AG04449 (cell line): ENCODE data around the gene COL4A1.

Experiments
- CTCF ChIA-PET: fragments of 350-600 bp; formaldehyde crosslinking; extraction: SDS; loops from one replicate; lab custom pipeline; 2021; ENCODE audit warnings: antibody characterized with exemption; lab: Yijun Ruan, JAX
- POLR2A ChIA-PET: fragments of 400-600, 350-600 bp; formaldehyde crosslinking; extraction: SDS; loops from one replicate; lab custom pipeline; 2020; ENCODE audit warnings: antibody characterized with exemption, inconsistent platforms; lab: Yijun Ruan, JAX
- DNase-seq: peaks from one replicate; pipeline ENCODE4 v3.0.0-alpha.2; 2010; ENCODE audit warnings: low read depth, low spot score
- H3K4me3 ChIP-seq: 2 replicates; pipeline ENCODE4 v1.5.1; 2011; ENCODE audit warnings: low read depth, mild to moderate bottlenecking, control low read depth, low read length
- TF ChIP-seq, protein P1 (sequence below): IDR thresholded peaks from one replicate; pipeline ENCODE4 v1.5.1; 2011; ENCODE audit warnings: mild to moderate bottlenecking, moderate library complexity, low read length, control low read depth, inconsistent platforms; ENCODE audit not compliant: insufficient read depth; ENCODE audit errors: missing control alignments

COL4A1 gene

GRCh38 chr13:110244976-110245375 is 62.0 kb downstream of the COL4A1 start:
- ChIA-PET CTCF (interaction anchor here (0.9 to 3.1 kb wide), 4 partner anchors 11 to 211 kb away, joined by 3 to 8 read pairs (median 5); no protein-coding TSS in a partner anchor), POLR2A (interaction anchor here (0.6 kb wide), 1 partner anchor 791 kb away, joined by 3 read pairs; no protein-coding TSS in a partner anchor)
- TF ChIP-seq, protein P1, sequence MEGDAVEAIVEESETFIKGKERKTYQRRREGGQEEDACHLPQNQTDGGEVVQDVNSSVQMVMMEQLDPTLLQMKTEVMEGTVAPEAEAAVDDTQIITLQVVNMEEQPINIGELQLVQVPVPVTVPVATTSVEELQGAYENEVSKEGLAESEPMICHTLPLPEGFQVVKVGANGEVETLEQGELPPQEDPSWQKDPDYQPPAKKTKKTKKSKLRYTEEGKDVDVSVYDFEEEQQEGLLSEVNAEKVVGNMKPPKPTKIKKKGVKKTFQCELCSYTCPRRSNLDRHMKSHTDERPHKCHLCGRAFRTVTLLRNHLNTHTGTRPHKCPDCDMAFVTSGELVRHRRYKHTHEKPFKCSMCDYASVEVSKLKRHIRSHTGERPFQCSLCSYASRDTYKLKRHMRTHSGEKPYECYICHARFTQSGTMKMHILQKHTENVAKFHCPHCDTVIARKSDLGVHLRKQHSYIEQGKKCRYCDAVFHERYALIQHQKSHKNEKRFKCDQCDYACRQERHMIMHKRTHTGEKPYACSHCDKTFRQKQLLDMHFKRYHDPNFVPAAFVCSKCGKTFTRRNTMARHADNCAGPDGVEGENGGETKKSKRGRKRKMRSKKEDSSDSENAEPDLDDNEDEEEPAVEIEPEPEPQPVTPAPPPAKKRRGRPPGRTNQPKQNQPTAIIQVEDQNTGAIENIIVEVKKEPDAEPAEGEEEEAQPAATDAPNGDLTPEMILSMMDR: no peak
- DNase-seq: no peak
- no peak overlapping the region for H3K4me3 ChIP-seq

DNA sequence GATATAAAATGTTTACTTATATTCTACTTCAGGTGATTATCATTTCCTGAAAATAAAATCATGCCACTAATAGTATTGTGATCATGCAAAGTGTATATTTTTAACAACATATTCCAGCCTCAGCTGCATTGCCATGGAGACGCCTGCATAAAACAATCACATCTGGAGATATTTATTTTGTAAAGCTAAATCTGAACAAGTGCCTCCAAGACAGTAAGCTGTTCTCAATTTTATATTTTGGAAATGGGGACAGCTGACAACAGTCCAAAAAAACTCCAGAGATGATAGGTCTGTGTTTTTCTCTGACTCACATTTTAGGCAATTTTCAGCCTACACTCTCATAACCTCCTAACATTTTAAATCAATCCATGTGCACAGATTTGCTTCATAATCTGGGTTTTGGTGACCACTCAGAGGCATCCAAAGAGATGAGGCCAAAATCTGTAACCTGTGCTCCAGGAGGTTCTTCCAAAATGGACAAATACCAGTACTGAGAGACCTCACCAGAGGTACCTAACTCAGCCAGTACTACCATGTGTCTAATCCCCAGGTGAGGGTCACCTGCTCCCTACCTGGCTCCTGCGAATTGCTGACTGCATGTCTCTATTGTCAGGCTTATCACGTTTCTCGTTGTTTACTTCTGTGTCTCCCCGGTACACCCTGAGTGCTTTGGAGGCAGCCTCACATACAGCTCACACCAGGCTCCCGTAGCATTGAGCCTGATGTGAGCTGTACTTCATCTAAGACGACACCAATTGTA is 62.7 kb downstream of the COL4A1 start:
- ChIA-PET POLR2A (interaction anchor here (0.6 to 0.9 kb wide), 2 partner anchors 11 to 80 kb away, joined by 3 read pairs; no protein-coding TSS in a partner anchor), CTCF (interaction anchor here (0.9 to 2.1 kb wide), 4 partner anchors 10 to 211 kb away, joined by 3 to 6 read pairs (median 4); no protein-coding TSS in a partner anchor)
- no peak for DNase-seq
- H3K4me3 ChIP-seq: no peak overlapping the region
- TF ChIP-seq, protein P1: no peak

- DNase-seq: no peak
- H3K4me3 ChIP-seq: no peak overlapping the region
- CTCF ChIA-PET: interaction anchor here (0.7 to 1.4 kb wide), 2 partner anchors 9 to 60 kb away, joined by 3 read pairs; no protein-coding TSS in a partner anchor
- TF ChIP-seq, protein P1: no peak
- POLR2A ChIA-PET: no interaction called here
Measured at GRCh38 chr13:110242615-110243014, 64.3 kb downstream of the COL4A1 start.

DNA sequence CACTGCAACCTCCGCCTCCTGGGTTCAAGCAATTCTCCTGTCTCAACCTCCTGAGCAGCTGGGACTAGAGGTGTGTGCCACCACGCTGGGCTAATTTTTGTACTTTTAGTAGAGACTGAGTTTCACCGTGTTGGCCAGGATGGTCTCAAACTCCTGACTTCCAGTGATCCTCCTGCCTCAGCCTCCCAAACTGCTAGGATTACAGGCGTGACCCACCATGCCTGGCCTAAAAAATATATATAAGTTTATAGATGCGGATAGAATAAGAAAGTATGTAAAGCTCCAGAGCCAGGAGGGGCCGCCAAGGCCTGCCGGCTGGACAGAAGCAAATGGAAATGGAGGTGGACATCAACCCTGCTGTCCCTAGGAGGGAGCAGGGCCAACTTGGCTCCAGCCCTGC is 66.0 kb downstream of the COL4A1 start:
- ChIA-PET POLR2A (no interaction called here), CTCF (no interaction called here)
- TF ChIP-seq, protein P1: no peak
- DNase-seq: no peak
- no peak overlapping the region for H3K4me3 ChIP-seq

GRCh38 chr13:110240352-110240751 is 66.6 kb downstream of the COL4A1 start:
- POLR2A ChIA-PET: no interaction called here
- H3K4me3 ChIP-seq: no peak overlapping the region
- CTCF ChIA-PET: no interaction called here
- no peak for DNase-seq
- TF ChIP-seq, protein P1: no peak
